Measurements from ENCODE around the gene C10orf71.

The C10orf71 gene

GRCh38 chr10:49318755-49319154, 19.8 kb downstream of the C10orf71 start:
- DNase-seq (ENCODE audit: low spot score) (no peak), ATAC-seq (ENCODE audit: low read depth) (no peak)
- Histone ChIP-seq H3K36me3 (ENCODE audit: low read depth) (no peaks in the 10 kb centered on the region), H3K4me3 (ENCODE audit: severe bottlenecking) (no peak overlapping the region), H3K27me3 (ENCODE audit: insufficient read depth, poor library complexity, severe bottlenecking) (peaks cover 7% of the 10 kb centered on the region), H3K9me3 (ENCODE audit: severe bottlenecking) (no peaks in the 10 kb centered on the region), H3K4me1 (ENCODE audit: insufficient read depth, poor library complexity, severe bottlenecking) (no peaks in the 10 kb centered on the region), H3K27ac (ENCODE audit: poor library complexity, severe bottlenecking) (no peak overlapping the region)
- no peak for TF ChIP-seq CTCF (IDR thresholded peaks at IDR 0.05; ENCODE audit: poor library complexity, severe bottlenecking)

GRCh38 chr10:49319206-49319605, 20.2 kb downstream of the C10orf71 start:
- no peak for TF ChIP-seq CTCF (IDR thresholded peaks at IDR 0.05; ENCODE audit: poor library complexity, severe bottlenecking)
- H3K4me1 ChIP-seq (ENCODE audit: insufficient read depth, poor library complexity, severe bottlenecking), result no peaks in the 10 kb centered on the region
- ATAC-seq (ENCODE audit: low read depth) (no peak), DNase-seq (ENCODE audit: low spot score) (no peak)
- no peak overlapping the region for H3K4me3 ChIP-seq (ENCODE audit: severe bottlenecking)
- H3K27ac ChIP-seq (ENCODE audit: poor library complexity, severe bottlenecking), result no peak overlapping the region
- H3K27me3 ChIP-seq (ENCODE audit: insufficient read depth, poor library complexity, severe bottlenecking), result peaks cover 7% of the 10 kb centered on the region
- H3K36me3 ChIP-seq (ENCODE audit: low read depth), result no peaks in the 10 kb centered on the region
- no peaks in the 10 kb centered on the region for H3K9me3 ChIP-seq (ENCODE audit: severe bottlenecking)

DNA sequence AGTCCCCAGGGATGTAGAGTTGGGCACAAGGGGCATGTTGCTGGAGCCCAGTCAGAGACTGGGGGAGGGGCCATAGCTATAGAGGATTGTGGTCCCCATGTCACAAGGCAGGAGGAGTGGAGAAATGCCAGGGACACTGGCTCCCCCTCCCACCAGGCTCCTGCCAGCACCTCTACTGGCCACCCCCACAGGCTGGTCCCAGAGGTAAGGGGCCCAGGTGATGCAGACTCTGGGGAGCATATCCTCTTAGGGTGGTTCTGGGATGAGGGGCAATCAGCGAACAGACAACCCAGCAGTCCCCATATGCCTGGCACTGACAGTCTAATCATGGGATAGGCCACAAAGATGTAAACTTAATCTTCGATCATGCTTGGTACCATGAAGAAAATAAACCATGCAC, 21.2 kb downstream of the C10orf71 start:
- Histone ChIP-seq H3K36me3 (ENCODE audit: low read depth) (no peaks in the 10 kb centered on the region), H3K27me3 (ENCODE audit: insufficient read depth, poor library complexity, severe bottlenecking) (peaks cover 7% of the 10 kb centered on the region), H3K9me3 (ENCODE audit: severe bottlenecking) (no peaks in the 10 kb centered on the region), H3K27ac (ENCODE audit: poor library complexity, severe bottlenecking) (no peak overlapping the region), H3K4me3 (ENCODE audit: severe bottlenecking) (no peak overlapping the region), H3K4me1 (ENCODE audit: insufficient read depth, poor library complexity, severe bottlenecking) (no peaks in the 10 kb centered on the region)
- TF ChIP-seq CTCF (IDR thresholded peaks at IDR 0.05; ENCODE audit: poor library complexity, severe bottlenecking), result no peak
- ATAC-seq (ENCODE audit: low read depth) (no peak), DNase-seq (ENCODE audit: low spot score) (no peak)

DNA sequence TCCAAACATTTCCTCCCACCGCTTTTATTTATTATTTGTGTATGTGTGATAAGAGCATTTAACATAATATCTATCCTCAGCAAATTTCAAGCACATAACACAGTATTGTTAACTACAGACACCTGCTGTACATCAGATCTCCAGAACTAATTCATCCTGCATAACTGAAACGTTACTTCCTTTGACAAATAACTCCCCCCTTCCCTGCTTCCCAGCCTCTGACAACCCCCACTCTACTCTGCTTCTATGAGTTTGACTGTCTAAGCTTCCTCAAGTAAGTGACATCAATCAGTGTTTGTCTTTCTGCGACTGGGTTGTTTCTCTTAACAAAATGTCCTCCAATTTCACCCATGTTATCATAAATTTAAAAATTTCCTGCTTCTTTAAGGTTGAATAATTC, 22.1 kb downstream of the C10orf71 start:
- no peak overlapping the region for H3K27ac ChIP-seq (ENCODE audit: poor library complexity, severe bottlenecking)
- no peak for ATAC-seq (ENCODE audit: low read depth)
- no peak for DNase-seq (ENCODE audit: low spot score)
- no peaks in the 10 kb centered on the region for H3K9me3 ChIP-seq (ENCODE audit: severe bottlenecking)
- no peak for TF ChIP-seq CTCF (IDR thresholded peaks at IDR 0.05; ENCODE audit: poor library complexity, severe bottlenecking)
- peaks cover 7% of the 10 kb centered on the region for H3K27me3 ChIP-seq (ENCODE audit: insufficient read depth, poor library complexity, severe bottlenecking)
- no peaks in the 10 kb centered on the region for H3K4me1 ChIP-seq (ENCODE audit: insufficient read depth, poor library complexity, severe bottlenecking)
- no peak overlapping the region for H3K4me3 ChIP-seq (ENCODE audit: severe bottlenecking)
- no peaks in the 10 kb centered on the region for H3K36me3 ChIP-seq (ENCODE audit: low read depth)

DNA sequence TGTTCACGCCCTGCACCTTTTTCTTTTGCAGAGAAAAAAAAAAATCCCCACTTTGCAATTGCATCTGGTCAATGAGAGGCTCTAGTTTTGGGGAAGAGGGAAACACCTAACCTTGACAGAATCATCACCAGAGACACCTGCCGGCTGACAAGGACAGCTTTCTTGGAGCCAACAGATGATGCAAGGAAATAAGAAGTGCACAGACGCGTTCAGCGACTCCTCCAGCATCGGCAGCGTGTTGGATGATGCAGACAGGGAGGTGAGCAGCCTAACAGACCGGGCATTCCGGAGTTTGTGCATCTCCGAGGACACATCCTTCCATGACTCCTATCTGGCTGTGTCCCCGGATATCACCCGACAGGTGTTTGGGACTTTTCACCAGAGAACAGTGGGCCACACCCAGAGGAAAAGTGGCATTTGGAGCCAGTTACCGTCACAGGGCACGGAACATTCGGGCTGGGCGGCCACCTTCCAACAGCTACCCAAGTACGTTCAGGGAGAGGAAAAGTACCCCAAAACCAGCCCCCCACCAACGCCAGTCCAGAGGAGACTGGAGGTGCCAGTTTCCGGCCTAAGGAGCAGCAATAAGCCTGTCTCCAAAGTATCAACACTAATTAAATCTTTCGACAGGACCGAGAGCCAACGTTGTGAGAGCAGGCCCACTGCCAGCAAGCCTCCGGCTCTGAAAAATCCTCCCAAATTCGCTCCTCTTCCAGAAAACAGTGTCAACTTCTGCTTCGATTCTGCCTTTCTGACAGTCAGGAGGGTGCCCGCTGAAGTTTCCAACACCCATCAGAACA, 23.6 kb downstream of the C10orf71 start:
- ATAC-seq (ENCODE audit: low read depth), result no peak
- Histone ChIP-seq H3K27me3 (ENCODE audit: insufficient read depth, poor library complexity, severe bottlenecking) (peaks cover 7% of the 10 kb centered on the region), H3K4me1 (ENCODE audit: insufficient read depth, poor library complexity, severe bottlenecking) (no peaks in the 10 kb centered on the region), H3K9me3 (ENCODE audit: severe bottlenecking) (no peaks in the 10 kb centered on the region), H3K4me3 (ENCODE audit: severe bottlenecking) (no peak overlapping the region), H3K36me3 (ENCODE audit: low read depth) (no peaks in the 10 kb centered on the region), H3K27ac (ENCODE audit: poor library complexity, severe bottlenecking) (no peak overlapping the region)
- TF ChIP-seq CTCF (IDR thresholded peaks at IDR 0.05; ENCODE audit: poor library complexity, severe bottlenecking), result no peak
- no peak for DNase-seq (ENCODE audit: low spot score)
